ENCODE measurements around the gene COL9A1.
"Not testable (repeated sequence)": the region's sequence is repeated elsewhere in the genome, so short reads cannot be mapped to it uniquely, and the experiment has no call there.

COL9A1 gene

DNA sequence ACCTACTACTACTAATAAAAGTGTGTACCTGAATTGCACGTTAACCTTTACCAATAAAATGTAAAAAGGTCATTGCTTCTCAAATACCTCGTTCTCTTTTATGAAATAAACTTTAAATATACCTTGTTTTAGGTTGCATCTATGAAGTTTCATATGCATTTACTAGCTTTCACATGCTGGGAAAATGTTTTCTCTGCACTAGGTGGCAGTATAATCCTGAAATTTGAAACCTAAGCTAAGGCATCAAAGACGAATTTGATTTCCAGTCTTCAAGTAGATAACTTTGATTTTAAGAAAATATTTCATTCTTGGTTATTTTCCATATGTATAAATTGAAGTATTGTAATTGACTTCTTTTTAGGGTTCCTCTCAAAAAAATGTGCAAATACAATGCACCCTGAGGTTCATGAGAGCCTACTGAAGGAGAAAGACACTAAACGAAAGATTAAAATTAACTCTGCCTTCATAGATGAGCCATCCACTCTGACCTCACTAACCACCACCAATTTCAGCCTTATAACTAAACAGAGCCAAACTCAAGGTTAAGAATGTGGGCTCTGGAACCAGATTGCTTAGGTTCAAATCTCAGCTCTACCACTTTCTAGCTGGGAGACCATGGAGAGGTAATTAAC lies 7.3 kb upstream of the COL9A1 start:
- Mint-ChIP-seq H3K9me3 (no peaks in the 10 kb centered on the region), H3K4me1 (peaks cover under 1% of the 10 kb centered on the region), H3K4me3 (no peak overlapping the region), H3K27me3 (peaks cover 8% of the 10 kb centered on the region), H3K27ac (no peak overlapping the region), H3K36me3 (no peaks in the 10 kb centered on the region)
- peak in 1 of 2 donors; percentile 2 for DNase-seq (ENCODE audit: low spot score in 2 of 2)
- no peak for ATAC-seq (ENCODE audit: low read depth)

DNA sequence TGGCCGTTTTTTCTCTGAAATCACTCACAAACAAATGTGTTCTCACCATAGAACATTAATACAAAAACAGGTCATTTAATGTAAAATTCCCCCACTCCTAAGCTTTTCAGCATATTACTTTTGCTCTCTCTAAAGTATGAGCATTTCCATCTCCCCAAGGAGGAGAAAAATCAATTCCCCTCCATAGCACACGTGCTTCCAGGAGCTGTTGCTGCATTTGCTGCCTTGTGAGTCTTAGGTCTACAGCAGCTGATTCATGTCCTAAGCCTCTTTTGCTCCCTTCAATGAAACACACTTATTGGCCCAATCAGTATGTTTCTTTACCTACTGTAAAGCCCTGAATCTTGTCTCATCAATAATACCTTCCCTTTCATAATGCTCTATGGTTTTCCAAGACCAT lies 6.4 kb upstream of the COL9A1 start:
- ATAC-seq (ENCODE audit: low read depth): no peak
- H3K9me3 Mint-ChIP-seq: no peaks in the 10 kb centered on the region
- no peaks in the 10 kb centered on the region for H3K36me3 Mint-ChIP-seq
- no peaks in the 10 kb centered on the region for H3K4me1 Mint-ChIP-seq
- no peak for DNase-seq (ENCODE audit: low spot score in 2 of 2)
- no peak overlapping the region for H3K27ac Mint-ChIP-seq
- H3K4me3 Mint-ChIP-seq: no peak overlapping the region
- peaks cover 11% of the 10 kb centered on the region for H3K27me3 Mint-ChIP-seq

DNA sequence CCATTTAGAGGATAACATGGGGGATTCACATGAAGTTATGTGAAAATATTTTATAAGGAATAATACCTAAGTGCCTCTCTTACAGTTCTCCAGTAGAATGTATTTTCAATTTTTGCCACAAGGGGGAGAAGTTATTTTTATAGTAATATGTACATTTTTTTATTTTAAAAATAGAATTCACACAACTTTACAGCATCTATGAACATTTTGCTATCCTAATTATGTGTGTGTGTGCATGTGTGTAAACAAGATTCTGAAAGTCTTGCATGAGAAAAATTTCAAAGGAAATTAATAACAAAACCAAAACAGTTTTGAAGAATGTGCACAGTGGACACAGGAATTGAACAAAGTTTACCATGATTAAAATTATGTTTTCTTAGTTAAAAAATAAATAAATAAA lies 5.3 kb upstream of the COL9A1 start:
- not testable (repeated sequence) for H3K4me3 Mint-ChIP-seq; DNase-seq (ENCODE audit: low spot score in 2 of 2); H3K9me3 Mint-ChIP-seq; ATAC-seq (ENCODE audit: low read depth); H3K27ac Mint-ChIP-seq; H3K36me3 Mint-ChIP-seq; H3K4me1 Mint-ChIP-seq
- peaks cover 11% of the 10 kb centered on the region for H3K27me3 Mint-ChIP-seq

DNA sequence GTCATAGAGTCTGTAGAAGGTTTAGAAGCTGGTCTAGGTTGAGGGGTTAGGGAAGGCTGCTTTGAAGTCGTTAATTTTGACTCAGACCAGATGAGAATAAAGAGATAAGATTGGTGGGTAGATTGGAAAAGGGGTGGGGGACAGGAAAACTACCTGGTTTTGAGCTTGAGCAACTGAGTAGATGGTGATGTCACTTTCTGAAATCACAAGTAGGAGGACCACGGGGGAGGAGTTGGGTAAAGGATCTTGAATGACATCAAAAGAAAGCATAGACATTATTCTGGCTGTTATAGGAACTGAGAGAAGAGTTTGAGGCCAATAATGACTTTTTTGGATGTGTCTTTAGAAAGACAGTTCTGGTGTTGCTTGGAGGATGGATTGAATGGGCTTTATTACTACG lies 4.1 kb upstream of the COL9A1 start:
- Mint-ChIP-seq H3K4me3 (no peak overlapping the region), H3K27me3 (peaks cover 18% of the 10 kb centered on the region), H3K27ac (no peak overlapping the region), H3K9me3 (no peaks in the 10 kb centered on the region), H3K4me1 (no peaks in the 10 kb centered on the region), H3K36me3 (no peaks in the 10 kb centered on the region)
- DNase-seq (ENCODE audit: low spot score in 2 of 2) (no peak), ATAC-seq (ENCODE audit: low read depth) (no peak)

DNA sequence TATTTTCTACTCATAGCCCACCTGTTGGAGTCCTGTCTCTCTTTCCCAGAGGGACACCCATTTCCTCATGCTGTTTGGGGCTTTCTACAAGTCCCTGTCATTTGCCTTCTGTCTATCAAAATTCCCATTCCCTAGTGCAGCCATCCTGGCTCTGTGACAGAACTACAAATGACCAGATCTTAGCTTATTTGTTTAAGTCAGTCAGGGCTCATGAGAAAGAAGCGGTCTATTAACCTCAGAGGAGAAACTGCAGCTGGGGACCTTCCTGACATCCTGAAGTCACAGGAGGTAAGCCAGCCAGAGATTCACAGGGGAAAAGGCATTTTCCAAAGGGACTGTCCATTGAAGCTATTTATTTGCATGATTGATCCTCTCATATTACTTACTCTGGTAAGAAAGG lies 1.7 kb upstream of the COL9A1 start:
- peaks cover 16% of the 10 kb centered on the region for H3K27me3 Mint-ChIP-seq
- ATAC-seq (ENCODE audit: low read depth) (no peak), DNase-seq (ENCODE audit: low spot score in 2 of 2) (no peak)
- H3K4me3 Mint-ChIP-seq: no peak overlapping the region
- no peaks in the 10 kb centered on the region for H3K9me3 Mint-ChIP-seq
- H3K4me1 Mint-ChIP-seq: no peaks in the 10 kb centered on the region
- H3K27ac Mint-ChIP-seq: no peak overlapping the region
- H3K36me3 Mint-ChIP-seq: no peaks in the 10 kb centered on the region

DNA sequence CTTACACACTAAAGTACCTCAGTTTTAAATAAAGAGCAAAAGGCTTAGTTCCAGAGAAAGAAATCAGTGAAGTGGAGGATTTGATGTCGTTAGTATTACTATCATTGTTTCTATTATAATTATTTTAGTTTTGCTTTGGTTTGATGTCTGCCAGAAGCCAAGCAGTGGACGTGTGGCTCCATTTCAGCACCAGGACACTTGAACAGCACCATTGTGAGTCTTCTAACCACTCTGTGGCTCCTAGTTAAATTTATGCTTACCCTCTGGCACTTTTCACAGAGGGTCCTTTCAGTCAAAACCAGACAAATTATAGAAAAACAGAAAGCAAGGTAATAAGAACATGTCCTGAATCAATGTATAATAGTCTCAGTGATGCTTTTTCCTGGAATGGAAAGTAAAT lies 3.4 kb downstream of the COL9A1 start:
- ATAC-seq (ENCODE audit: low read depth): no peak
- no peak for DNase-seq (ENCODE audit: low spot score in 2 of 2)
- no peaks in the 10 kb centered on the region for H3K9me3 Mint-ChIP-seq
- H3K36me3 Mint-ChIP-seq: no peaks in the 10 kb centered on the region
- H3K4me1 Mint-ChIP-seq: no peaks in the 10 kb centered on the region
- H3K27ac Mint-ChIP-seq: no peak overlapping the region
- no peak overlapping the region for H3K4me3 Mint-ChIP-seq
- peaks cover 9% of the 10 kb centered on the region for H3K27me3 Mint-ChIP-seq

DNA sequence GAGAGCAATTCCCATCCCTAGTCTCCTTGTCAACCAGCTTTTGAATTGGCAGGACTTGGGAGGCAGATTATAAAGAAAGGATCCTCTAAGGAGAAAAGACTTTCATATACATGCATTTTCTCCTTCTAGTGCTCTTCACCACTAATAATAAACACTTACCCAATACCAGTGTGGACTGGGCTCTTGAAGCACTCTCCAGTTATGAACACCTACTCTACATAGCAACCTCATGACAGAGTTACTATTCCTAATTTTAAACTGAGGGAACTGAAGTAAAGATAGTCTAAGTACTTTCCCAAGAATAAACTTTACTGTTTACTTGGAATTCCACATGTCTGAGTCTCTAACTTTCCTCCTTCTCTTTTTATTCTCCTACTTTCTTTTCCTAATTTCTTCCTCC lies 4.8 kb downstream of the COL9A1 start:
- no peak overlapping the region for H3K4me3 Mint-ChIP-seq
- no peak overlapping the region for H3K27ac Mint-ChIP-seq
- peaks cover 13% of the 10 kb centered on the region for H3K27me3 Mint-ChIP-seq
- ATAC-seq (ENCODE audit: low read depth) (no peak), DNase-seq (ENCODE audit: low spot score in 2 of 2) (no peak)
- H3K36me3 Mint-ChIP-seq: no peaks in the 10 kb centered on the region
- H3K4me1 Mint-ChIP-seq: no peaks in the 10 kb centered on the region
- H3K9me3 Mint-ChIP-seq: no peaks in the 10 kb centered on the region

DNA sequence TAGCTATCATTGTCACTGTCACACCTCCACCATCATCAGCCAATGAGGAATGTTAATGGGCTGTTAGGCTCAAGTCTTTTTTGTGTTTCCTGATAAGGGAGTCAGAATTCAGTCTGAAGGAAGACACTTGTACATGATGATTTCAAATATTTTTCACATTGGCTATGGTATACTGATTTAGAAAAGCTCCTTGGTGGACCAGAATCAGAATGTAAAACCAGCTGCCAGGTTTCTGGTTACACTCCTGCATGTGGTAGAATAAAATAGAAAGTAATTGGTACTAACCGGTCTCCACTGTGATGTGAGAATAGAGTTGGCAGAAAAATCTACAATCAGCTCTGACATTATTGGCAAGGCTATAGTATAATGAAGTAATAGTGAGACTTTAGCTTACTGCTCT lies 10.7 kb downstream of the COL9A1 start:
- no peaks in the 10 kb centered on the region for H3K36me3 Mint-ChIP-seq
- H3K4me1 Mint-ChIP-seq: no peaks in the 10 kb centered on the region
- ATAC-seq (ENCODE audit: low read depth) (no peak), DNase-seq (ENCODE audit: low spot score in 2 of 2) (no peak)
- no peaks in the 10 kb centered on the region for H3K9me3 Mint-ChIP-seq
- H3K4me3 Mint-ChIP-seq: no peak overlapping the region
- H3K27me3 Mint-ChIP-seq: peaks cover 7% of the 10 kb centered on the region
- no peak overlapping the region for H3K27ac Mint-ChIP-seq

DNA sequence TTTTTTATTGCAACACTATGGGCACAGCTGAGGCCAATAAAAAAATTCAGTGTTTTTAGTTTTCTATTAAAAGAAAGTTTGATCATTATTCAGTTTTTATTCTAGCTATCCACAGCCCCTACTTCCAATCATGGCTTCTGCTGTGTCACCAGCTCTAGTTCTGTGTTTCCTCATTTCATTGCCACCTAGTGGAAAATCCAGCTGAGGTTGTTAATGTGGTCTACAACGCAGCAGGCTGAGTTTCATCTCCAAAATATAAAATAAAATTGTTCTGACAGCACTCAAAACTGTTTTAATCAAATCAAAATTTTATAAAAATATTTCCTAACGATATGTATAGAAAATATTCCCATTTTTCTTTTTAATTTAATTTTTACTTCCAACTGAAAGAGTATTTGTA lies 13.6 kb downstream of the COL9A1 start:
- H3K27me3 Mint-ChIP-seq: peaks cover 7% of the 10 kb centered on the region
- H3K27ac Mint-ChIP-seq: no peak overlapping the region
- H3K36me3 Mint-ChIP-seq: no peaks in the 10 kb centered on the region
- no peak for DNase-seq (ENCODE audit: low spot score in 2 of 2)
- no peak for ATAC-seq (ENCODE audit: low read depth)
- H3K9me3 Mint-ChIP-seq: no peaks in the 10 kb centered on the region
- H3K4me3 Mint-ChIP-seq: no peak overlapping the region
- no peaks in the 10 kb centered on the region for H3K4me1 Mint-ChIP-seq

DNA sequence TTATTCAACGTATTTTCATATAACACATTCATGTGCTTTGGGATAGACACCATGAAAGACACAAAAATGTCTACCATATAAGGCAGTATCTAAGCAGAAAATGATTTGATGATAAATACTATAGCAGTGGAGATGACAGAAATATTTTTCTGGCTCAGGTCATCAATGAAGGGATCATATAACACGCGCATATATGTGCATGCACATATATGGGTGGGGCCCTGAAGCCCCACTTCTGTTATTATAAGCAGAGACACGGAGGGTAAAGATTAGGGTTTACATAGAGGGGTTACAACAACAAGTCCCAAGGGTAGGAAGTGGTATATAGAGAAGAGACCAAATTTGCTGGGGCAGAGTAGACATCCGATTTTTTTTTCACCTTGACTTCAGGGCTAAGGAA lies 16.0 kb downstream of the COL9A1 start:
- no peak overlapping the region for H3K27ac Mint-ChIP-seq
- H3K4me3 Mint-ChIP-seq: no peak overlapping the region
- H3K27me3 Mint-ChIP-seq: peaks cover 5% of the 10 kb centered on the region
- H3K4me1 Mint-ChIP-seq: no peaks in the 10 kb centered on the region
- DNase-seq (ENCODE audit: low spot score in 2 of 2) (no peak), ATAC-seq (ENCODE audit: low read depth) (no peak)
- H3K36me3 Mint-ChIP-seq: no peaks in the 10 kb centered on the region
- no peaks in the 10 kb centered on the region for H3K9me3 Mint-ChIP-seq

DNA sequence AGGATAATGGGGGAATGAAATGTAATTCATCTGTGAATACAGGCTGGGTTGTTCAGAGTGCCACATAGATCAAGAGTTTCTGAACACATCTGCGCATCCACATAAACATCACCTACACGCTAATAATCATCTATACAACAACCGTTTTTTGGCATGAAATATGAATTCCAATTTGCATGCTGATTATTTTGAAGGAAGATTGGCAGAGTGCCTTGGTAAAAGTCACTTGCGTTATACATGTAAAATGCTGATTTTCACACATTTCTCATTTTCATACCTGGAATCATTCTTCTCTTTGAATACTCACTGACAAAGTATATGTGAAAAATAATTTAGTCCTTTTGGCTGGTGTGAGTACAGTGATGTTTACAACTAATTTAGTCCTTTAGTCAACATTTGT lies 17.7 kb downstream of the COL9A1 start:
- H3K27ac Mint-ChIP-seq: no peak overlapping the region
- H3K4me3 Mint-ChIP-seq: no peak overlapping the region

DNA sequence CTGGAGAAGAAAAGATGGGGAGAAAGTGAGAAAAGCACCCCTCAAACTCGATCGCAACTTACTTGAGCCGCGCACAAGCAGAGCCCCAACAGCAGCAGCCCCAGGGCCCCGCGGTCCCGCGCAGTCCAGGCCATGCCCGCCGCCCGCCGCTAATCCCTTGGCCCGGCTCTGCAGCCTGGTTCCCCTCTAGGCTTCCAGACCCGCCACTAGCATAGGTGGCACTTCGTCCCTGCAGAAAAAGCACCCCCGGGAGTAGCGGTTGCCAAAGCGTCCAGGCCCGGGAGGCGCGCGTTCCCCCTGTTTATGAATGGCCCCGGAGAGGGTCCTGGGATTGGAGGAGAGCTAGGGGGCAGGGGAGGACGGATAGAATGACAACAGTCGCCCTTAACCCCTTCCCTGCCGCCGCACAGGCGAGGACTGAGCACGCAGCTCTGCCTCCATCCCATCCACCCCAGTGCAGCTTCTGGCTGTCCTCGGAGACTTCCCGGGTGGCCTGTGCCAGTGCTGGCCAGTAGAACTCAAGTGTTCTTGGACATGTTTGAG lies 19.9 kb downstream of the COL9A1 start:
- Mint-ChIP-seq H3K9me3 (no peaks in the 10 kb centered on the region), H3K4me1 (no peaks in the 10 kb centered on the region), H3K27ac (no peak overlapping the region), H3K4me3 (no peak overlapping the region), H3K36me3 (no peaks in the 10 kb centered on the region), H3K27me3 (peaks cover 3% of the 10 kb centered on the region)
- ATAC-seq (ENCODE audit: low read depth) (no peak), DNase-seq (ENCODE audit: low spot score in 2 of 2) (no peak)

More for the DNA sequence above, 17.7 kb downstream of the COL9A1 start:
- ATAC-seq (ENCODE audit: low read depth) (no peak), DNase-seq (ENCODE audit: low spot score in 2 of 2) (no peak)
- Mint-ChIP-seq H3K9me3 (no peaks in the 10 kb centered on the region), H3K27me3 (peaks cover 3% of the 10 kb centered on the region), H3K36me3 (no peaks in the 10 kb centered on the region), H3K4me1 (no peaks in the 10 kb centered on the region)

DNA sequence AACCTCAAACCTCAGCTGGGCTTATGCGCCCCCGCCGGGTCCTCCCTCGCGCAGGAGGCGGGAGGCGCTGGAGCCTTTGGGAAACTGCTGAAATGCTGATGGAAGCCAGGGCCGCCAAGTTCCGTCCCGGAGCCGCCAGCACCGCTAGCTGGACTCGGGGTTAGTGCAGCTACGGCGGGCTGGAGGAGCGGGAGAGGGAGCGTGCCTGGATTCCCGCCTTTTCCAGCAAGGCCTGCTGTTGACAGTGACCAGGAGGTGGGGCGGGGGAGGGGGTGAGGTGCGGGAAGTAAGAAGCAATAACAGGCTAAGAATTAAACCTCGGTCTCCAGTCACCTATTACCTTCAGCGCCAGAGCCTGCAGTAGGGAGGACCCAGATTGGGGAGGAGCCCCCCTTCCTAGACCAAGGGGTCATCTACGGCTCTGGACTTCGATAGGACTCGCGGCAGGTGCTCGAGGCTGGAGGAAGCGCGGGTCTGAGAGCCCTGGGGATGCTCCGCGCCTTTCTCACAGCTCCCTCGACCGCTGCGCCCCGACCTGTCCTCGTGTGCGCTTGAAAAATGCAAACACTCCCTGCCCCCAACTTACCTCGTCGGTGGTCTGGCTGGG lies 20.5 kb downstream of the COL9A1 start:
- ATAC-seq (ENCODE audit: low read depth) (no peak), DNase-seq (ENCODE audit: low spot score in 2 of 2) (no peak)
- Mint-ChIP-seq H3K4me3 (no peak overlapping the region), H3K36me3 (no peaks in the 10 kb centered on the region), H3K27me3 (peaks cover 5% of the 10 kb centered on the region), H3K27ac (no peak overlapping the region), H3K9me3 (no peaks in the 10 kb centered on the region), H3K4me1 (no peaks in the 10 kb centered on the region)

DNA sequence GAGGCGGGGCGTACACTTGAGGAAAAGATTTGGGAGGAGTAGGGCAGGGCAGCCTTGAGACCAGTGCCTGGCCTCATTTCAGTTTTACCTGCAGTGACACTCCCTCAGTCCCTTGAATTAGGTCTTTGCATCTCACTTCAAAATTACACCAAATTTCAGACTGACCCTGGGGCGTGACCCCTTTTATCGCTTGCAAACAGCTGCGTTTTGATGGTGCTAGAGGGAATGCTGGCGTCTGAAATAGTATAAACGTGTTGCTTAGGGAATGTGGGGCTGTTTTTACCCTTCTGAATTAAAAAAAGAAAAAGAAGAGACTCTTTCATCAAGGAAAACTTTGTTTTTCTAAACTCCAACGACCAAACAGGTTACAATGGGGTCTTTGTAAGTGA lies 21.0 kb downstream of the COL9A1 start:
- Mint-ChIP-seq H3K9me3 (no peaks in the 10 kb centered on the region), H3K4me3 (no peak overlapping the region), H3K27ac (no peak overlapping the region), H3K36me3 (no peaks in the 10 kb centered on the region), H3K27me3 (peaks cover 5% of the 10 kb centered on the region), H3K4me1 (no peaks in the 10 kb centered on the region)
- no peak for ATAC-seq (ENCODE audit: low read depth)
- DNase-seq (ENCODE audit: low spot score in 2 of 2): no peak

DNA sequence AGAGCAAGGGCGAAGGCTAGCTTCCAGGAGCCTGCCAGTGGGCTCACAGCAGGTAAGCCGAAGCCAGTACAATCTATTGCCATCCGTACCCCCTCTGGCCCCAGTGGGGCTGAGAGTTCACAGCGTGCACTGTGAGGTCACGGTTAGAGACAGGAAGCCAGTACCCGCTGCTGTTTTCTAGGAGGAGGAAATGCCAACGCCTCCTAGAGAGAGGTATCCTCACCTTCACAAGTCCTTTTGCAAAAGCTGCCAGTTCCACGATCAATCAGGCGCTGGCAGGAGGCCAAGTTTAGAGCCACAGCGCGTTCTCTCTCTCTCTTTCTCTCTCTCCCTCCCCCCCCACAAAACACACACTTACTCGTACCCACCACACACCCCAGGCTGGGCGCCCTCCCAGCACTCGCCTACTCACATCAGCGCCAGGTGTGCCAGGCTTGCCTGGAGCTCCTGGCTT lies 22.5 kb downstream of the COL9A1 start:
- no peak overlapping the region for H3K27ac Mint-ChIP-seq
- H3K36me3 Mint-ChIP-seq: no peaks in the 10 kb centered on the region
- H3K4me3 Mint-ChIP-seq: no peak overlapping the region
- DNase-seq (ENCODE audit: low spot score in 2 of 2): no peak
- peaks cover 5% of the 10 kb centered on the region for H3K27me3 Mint-ChIP-seq
- no peaks in the 10 kb centered on the region for H3K9me3 Mint-ChIP-seq
- no peak for ATAC-seq (ENCODE audit: low read depth)
- no peaks in the 10 kb centered on the region for H3K4me1 Mint-ChIP-seq

All from memory B cell (primary cell).